ENCODE results near the gene R3HDM2.

- no peak for TF ChIP-seq CTCF (IDR thresholded peaks at IDR 0.05; ENCODE audit: poor library complexity, severe bottlenecking)
- TF ChIP-seq MXI1 (conservative IDR thresholded peaks at IDR 0.05; ENCODE audit: poor library complexity, severe bottlenecking), result no peak
- TF ChIP-seq REST (IDR thresholded peaks at IDR 0.05; ENCODE audit: borderline replicate concordance), result no peak
Observed at GRCh38 chr12:57420482-57420881, 10.4 kb downstream of the R3HDM2 start.

All from neural cell (in vitro differentiated cells).